LoVo (cell line): Measurements from ENCODE around the gene SLC2A1.

ENCODE experiments used
- DNase-seq: peaks from one replicate; pipeline ENCODE4 v3.0.0-alpha.2; 2016; ENCODE audit warnings: low spot score

Gene SLC2A1

DNA sequence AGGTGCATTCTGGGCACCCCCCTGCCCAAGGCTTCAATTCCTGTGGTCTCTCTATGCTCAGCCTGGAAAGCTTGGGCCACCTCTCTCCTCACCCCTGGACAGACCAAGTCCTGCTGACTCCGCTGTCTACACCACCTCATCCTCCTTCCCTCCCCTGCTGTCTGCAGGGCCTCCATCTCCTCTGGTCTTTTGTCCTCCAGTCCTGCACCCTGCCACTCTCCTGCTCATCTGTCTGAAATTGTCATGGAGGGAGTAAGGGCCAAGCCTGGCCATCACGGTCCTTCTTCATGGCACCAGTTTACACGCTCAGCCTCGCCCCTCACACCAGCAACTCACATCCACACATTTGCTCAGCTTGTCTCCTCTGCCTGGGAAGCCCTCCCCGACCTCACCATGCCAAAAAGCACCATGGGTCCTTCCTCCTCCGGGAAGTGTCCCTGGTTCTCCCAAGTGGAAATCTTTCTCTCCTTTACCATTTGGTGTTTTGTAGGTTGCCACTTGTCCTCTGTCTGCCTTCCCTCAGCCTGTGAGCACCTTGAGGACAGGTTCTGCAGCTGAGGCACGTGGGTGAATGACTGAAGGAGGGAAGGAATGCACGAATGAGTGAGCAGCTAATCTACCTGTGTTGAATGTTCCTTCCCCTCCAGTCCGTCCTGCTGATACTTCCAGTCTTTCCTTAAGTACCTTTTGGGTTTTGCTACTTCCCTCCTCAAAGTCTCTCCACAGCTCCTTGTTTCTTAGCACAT lies 2.1 kb upstream of the SLC2A1 start:
- no peak for DNase-seq

- no peak for DNase-seq
Measured at GRCh38 chr1:42960122-42960390, 1.4 kb upstream of the SLC2A1 start.

DNA sequence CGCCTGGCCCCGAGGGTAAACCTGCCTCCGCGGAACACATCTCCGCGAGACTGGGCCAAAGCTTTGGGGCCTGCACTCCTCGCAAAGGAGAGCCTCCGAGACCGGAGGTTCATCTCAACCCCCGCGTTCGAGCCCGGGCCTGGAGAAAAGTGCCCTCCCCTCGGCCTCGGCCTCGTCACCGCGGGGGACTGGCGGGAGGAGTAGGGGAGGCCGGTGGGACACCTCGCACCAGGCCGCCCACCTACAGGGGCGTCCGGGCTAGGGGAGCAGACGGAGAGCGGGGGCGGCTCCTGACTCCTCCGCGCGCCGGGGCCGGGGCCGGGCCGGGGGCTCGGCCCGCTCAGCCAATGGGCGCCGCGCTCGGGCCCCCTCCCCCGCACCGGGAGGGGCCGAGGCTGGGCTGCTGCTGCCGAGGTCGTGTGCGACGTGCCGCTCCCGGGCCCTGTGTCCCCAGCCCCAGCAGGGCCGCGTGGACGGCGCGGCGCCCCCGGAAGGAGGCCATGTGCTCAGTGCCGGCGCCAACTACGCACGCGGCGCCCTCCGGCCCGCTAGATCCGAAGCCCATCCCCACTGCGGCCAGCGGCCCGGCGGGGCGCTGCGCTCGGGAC lies 684 bp downstream of the SLC2A1 start:
- peak; percentile 49 for DNase-seq

GRCh38 chr1:42957229-42957879 lies 1.3 kb downstream of the SLC2A1 start:
- DNase-seq, result peak; percentile 44

DNA sequence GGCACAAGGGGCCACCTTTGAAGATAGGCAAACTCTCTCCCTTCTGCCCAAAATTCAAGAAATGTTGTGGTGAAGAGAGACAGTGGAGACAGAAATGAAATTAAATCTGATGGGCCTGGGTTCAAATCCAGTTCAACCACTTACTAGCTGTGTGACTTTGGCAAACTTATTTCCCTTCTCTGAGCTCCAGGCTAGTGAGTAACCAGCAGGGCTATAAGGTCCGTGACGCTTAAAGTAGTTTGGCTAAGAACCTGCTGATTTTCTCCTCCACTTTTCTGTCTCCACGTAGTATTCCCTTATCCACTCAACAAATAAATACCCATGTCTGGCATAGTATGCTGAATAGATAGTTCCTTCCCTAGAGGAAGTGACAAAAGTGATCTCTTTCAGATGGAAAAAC lies 1.9 kb downstream of the SLC2A1 start:
- DNase-seq, result no peak

DNA sequence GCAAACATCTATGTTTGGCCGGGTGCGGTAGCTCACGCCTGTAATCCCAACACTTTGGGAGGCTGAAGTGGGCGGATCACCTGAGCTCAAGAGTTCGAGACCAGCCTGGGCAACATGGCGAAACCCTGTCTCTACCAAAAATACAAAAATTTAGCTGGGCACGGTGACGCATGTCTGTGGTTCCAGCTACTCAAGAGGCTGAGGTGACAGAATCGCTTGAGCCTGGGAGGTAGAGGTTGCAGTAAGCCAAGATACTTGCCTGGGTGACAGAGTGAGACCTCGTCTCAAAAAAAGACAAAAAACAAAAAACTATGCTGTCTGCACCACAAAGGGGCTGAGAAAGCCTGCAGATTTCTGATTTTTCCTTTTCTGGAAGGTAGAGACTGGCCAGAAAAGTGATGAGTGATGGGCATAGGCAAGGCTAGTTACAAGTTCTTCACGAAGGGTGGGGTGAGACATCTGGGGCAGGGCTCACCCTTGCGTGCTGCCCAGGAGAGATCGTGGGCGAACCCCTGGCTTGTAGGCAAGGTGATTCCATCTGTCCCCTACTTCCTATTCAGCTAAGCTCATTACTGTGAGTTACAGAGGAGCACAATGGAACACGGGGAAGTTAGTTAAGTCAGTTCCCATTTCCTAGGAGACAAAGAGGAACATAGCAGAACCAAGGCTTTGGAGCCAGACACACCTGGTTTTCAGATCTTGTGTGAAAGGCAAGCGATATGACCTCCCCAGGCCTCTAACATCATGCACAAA lies 3.2 kb downstream of the SLC2A1 start:
- no peak for DNase-seq

GRCh38 chr1:42953182-42954180 lies 5.2 kb downstream of the SLC2A1 start:
- no peak for DNase-seq

DNA sequence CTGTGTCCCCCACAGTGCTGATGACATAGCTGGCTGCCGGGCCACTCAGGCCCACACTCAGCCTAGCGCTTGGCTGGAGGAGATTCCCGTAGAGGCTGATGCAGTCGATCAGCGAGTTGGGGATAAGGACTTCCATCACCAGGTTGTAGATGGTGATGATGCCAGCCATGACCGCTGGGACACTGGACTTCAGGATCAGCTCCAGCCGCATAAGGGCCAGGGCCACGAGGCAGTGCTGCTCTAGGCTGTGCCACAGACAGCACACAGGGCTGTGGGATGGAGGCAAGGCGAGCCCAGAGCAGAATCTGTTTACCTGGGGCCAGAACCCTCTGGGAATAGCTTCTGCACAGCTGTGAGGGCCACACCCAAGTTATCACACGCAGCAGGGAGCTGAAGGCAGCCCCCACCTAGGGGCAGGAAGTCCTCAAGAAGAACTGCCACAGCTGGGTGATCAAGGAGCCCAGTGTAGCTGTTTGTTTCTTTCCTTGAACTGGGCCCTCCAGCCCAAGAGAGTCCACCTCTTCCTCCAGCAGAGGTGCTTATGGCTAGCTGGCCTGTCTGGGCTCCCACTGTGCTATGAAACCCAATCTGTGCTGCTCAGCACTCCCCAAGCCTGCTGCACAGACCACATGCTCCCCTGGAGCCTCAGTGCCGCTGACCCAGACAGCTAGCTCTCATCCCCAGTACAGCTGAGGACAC lies 6.2 kb downstream of the SLC2A1 start:
- no peak for DNase-seq

- DNase-seq, result no peak
Measured at GRCh38 chr1:42951588-42951987, 7.1 kb downstream of the SLC2A1 start.

- no peak for DNase-seq
Measured at GRCh38 chr1:42950116-42950481, 8.6 kb downstream of the SLC2A1 start.

DNA sequence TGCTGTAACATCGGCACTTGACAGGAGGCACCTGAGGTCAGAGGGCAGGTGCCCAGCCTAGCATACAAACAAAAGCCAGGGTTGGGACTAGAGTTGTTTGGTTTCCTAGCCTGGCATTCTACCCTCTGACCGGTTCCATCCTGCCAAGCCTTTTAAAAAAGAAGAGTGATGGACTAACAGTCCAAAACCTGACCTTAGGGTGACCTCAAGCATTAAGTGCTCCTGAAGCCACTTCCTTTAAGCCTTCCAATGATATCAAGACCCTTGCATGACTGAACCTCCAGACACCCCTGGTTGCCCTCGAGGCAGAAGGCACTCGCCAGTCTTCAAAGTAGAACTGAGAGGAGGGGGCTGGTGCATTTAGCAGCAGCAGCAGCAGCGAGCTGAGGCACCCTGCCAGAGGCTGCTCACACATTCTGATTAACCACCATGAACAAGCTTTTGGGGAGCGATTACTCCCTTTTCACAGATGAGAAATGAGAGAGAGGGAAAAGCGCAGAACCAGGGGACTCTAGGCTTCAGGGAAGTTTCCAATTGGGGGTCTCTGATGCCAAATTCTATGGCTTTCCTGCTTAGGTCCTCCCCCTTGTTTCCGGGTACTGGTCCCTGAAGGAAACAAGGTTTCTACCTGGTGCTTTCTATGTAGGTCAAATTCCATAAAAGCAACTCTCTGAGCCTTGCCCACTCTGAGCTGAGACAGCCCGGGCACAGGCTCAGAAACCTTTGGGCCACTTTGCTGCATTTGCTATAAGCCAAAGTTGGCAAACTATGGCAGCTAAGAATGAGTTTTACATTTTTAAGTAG lies 9.2 kb downstream of the SLC2A1 start:
- no peak for DNase-seq

DNA sequence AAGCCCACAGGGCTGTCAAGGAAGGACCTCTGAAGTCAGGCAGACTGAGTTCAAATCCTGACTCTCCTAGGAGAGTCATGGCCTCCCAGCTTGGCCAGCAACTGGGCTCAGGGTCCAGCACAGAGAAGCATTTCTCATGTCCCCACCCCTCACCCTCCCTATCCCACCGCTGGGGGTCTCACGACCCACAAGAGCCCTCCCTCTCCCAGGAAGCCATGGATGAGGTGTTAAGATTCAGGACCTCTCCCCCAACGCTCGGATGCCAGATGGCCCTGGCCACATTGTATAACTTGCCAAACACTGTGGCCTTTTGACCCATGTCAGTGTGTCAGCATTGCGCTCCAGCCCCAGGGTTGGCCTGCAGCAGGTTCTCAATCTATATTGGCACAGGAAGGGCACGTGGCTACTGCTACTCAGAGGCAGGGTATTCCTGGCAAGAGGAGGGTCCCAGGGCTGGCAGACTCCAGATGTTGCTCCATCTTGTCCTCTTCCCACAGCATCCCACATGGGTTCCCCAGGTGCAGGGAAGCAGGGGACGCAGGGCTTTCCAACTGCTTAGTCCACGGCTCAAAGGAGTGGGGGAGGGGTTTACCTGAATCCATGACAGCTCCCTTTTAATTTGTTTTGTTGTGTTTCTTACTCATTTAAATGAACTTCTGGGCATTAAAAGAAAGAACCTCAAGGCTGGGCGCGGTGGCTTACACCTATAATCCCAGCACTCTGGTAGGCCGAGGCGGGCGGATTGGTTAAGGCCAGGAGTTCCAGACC lies 10.5 kb downstream of the SLC2A1 start:
- no peak for DNase-seq

GRCh38 chr1:42947117-42947516 lies 11.6 kb downstream of the SLC2A1 start:
- DNase-seq, result no peak

DNA sequence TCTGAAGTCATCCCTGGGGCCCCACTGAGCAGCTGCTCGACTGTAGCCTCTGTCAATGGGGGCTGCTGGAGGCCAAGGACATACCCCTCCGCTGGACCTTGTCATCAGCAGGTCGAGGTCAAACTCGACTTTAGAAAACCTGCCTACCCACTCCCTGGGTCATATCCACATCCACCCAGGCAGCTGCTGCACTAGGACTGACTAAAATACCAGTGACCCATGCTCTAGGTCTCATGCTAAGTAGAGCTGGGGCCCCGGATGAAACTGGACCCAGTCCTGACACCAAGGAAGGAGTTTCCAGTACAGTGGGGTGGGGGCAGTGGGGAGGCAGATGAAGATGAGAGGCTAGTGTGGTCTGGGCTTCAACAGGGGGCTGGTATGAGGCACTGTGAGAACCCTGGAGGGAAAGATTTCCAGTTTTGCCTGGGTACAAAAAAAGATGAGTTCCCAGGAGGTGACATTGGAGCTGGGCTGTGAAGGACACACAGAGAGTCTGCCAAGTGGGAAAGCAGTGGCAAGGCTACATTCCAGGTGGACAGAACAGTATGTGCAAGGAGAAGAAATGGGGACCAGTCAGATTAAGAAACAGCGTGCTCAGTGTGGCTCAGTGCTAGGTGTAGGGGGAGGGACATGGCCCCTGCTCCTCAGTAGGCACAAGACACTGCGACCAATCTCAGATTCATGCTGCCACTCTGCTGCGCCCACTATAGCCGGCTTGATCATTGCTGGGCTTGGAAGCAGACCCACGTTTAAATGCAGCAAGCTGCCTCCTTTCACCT lies 12.4 kb downstream of the SLC2A1 start:
- no peak for DNase-seq

GRCh38 chr1:42945164-42945563 lies 13.5 kb downstream of the SLC2A1 start:
- DNase-seq, result no peak

- no peak for DNase-seq
Measured at GRCh38 chr1:42944246-42944928, 14.3 kb downstream of the SLC2A1 start.

- no peak for DNase-seq
Measured at GRCh38 chr1:42943728-42944127, 14.9 kb downstream of the SLC2A1 start.

DNA sequence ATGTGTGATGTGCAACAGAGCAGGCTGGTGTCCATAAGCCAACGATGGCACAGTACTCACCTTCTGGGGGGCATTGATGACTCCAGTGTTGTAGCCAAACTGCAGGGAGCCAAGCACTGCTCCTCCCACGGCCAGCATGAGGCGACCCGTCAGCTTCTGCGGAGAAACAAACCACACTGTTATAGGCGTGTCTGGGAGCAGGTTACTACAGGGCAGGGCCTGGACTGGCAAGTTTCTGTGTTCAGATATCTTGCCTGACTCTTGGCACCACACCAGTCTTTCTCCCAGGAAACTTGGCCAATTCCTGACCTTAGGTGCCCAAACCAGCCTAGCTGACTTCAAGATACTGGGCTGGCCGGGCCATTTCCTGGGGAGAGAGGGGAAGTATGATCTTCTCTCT lies 15.5 kb downstream of the SLC2A1 start:
- peak; percentile 86 for DNase-seq
